Ishikawa (cell line): ENCODE measurements around the gene WNT8A.

Experiments
- CREB1 ChIP-seq: IDR thresholded peaks from 2 replicates; pipeline ENCODE4 v1.6.1; 2012; ENCODE audit warnings: low read depth
- EP300 ChIP-seq: IDR thresholded peaks from 2 replicates; pipeline ENCODE4 v1.6.1; 2012; ENCODE audit warnings: borderline replicate concordance
- MAX ChIP-seq: IDR thresholded peaks from 2 replicates; pipeline ENCODE4 v1.6.1; 2012
- NFIC ChIP-seq: IDR thresholded peaks from 2 replicates; pipeline ENCODE4 v1.6.1; 2012
- REST ChIP-seq: IDR thresholded peaks from 2 replicates; pipeline ENCODE4 v1.6.1; 2012; ENCODE audit warnings: low read depth, mild to moderate bottlenecking
- TEAD4 ChIP-seq: IDR thresholded peaks from 2 replicates; pipeline ENCODE4 v1.6.1; 2012

DNA sequence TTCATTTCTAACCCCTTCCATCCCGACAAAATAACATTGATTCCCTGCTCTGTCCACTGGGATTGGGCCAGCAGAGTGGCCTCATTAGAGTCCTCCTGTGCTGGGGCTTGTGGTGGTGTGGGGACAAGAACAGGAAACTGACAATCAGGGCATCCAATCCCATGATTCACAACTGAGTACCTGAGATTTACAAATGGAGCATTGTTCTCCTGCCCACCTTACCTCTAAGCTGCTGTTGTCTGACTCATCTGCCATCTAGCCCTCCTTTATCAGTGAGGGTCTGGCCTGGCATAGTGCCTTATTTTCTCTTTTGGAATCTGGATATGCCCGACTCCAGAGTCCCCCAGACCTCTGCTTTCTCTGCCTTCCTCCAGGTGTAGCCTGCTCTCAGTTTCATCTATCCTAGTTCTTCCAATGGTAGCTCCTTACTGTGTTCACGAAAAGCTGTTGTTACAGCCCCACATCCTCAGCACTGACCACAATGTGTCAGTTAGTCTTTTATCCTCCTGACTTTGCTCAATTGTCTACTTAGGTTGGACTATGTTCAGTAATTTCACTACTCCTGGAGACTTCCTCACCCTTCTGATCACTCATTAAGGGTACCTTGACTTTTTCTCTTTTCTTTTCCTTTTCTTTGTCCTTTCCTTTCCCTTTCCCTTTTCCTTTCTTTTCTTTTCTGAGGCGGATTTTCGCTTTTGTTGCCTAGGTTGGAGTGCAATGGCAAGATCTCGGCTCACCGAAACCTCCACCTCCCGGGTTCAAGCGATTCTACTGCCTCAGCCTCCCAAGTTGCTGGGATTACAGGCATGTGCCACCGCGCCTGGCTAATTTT is 13.4 kb downstream of the WNT8A start:
- TF ChIP-seq NFIC (no peak), MAX (no peak), REST (no peak), EP300 (no peak), TEAD4 (no peak), CREB1 (no peak)
